ENCODE results near the gene CDC42EP2.

- TF ChIP-seq POLR2AphosphoS5 (IDR thresholded peaks at IDR 0.05; ENCODE audit: low read depth) (no peak), CTCF (IDR thresholded peaks at IDR 0.05; ENCODE audit: insufficient read depth, low read length) (no peak), REST (IDR thresholded peaks at IDR 0.05; ENCODE audit: insufficient replicate concordance, low read depth) (no peak)
Measured at GRCh38 chr11:65305501-65306268, 9.0 kb upstream of the CDC42EP2 start.

Measured in HL-60 (cell line).